ENCODE measurements around the gene EBF4.
"Not testable (repeated sequence)": the region's sequence is repeated elsewhere in the genome, so short reads cannot be mapped to it uniquely, and the experiment has no call there.

EBF4 gene

DNA sequence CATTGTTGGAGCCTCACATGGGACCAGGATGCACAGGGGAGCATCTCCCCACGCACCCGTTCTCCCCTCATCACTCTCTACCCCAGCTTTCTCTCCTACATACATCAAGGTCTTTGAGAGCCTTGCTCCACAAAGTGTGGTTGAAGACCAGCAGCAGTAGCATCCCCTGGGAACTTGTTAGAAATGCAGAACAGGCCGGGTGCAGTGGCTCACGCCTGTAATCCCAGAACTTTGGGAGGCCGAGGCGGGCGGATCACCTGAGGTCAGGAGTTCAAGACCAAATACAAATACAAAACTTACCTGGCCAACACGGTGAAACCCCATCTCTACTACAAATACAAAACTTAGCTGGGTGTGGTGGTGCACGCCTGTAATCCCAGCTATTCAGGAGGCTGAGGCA lies 115.3 kb downstream of the EBF4 start:
- not testable (repeated sequence) for DNase-seq (ENCODE audit: extremely low read depth in 1 of 2, low read depth in 1 of 2)

- DNase-seq (ENCODE audit: extremely low read depth in 1 of 2, low read depth in 1 of 2), result no peak
Observed at GRCh38 chr20:2809690-2810089, 117.1 kb downstream of the EBF4 start.

All from activated CD8-positive, alpha-beta memory T cell treated with anti-CD3 and anti-CD28 coated beads for 1 hour (primary cell).